ENCODE measurements around the gene NDUFB6.

GRCh38 chr9:32596096-32596865 lies 23.3 kb upstream of the NDUFB6 start:
- no peak for TF ChIP-seq EP300 (IDR thresholded peaks at IDR 0.05)
- TF ChIP-seq CTCF (IDR thresholded peaks at IDR 0.05), result no peak
